DMS153 (cell line): ENCODE measurements around the gene SYNJ1.
A peak's percentile ranks its signal among the peaks of the same experiment; 100 is the strongest.
"Not testable (repeated sequence)": the region's sequence is repeated elsewhere in the genome, so short reads cannot be mapped to it uniquely, and the experiment has no call there.

Experiments
- DNase-seq: peaks from one replicate; lab custom pipeline; 2025; lab: John Stamatoyannopoulos, UW

Gene SYNJ1

DNA sequence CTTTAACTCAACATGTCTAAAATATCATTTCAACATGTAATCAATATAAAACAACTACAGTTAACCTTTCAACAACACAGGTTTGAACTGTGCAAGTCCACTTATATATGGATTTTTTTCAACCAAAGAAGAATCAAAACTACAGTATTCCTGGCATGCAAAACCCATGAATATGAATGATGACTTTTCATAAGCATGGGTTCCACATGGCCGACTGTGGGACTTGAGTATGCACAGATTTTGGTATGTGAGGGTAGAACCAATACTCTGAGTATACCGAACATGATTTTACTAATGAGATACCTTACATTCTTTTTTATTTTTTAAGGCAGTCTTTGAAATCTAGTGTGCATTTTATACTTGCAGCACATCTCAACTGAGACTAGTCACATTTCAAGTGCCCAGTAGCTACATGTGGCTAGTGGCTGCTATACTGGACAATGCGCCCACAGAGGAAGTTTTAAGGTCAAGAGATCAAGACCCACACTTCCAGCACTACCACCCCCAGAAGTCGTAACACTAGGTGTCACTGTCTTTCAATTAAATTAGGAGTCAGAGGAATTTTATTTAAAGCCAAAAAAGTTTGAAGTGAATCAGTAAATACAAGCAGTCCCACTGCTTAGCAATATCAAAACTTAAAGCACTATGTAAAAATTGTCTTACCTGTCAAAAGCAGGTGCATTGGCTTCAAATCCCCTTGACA is 40.0 kb downstream of the SYNJ1 start:
- no peak for DNase-seq

DNA sequence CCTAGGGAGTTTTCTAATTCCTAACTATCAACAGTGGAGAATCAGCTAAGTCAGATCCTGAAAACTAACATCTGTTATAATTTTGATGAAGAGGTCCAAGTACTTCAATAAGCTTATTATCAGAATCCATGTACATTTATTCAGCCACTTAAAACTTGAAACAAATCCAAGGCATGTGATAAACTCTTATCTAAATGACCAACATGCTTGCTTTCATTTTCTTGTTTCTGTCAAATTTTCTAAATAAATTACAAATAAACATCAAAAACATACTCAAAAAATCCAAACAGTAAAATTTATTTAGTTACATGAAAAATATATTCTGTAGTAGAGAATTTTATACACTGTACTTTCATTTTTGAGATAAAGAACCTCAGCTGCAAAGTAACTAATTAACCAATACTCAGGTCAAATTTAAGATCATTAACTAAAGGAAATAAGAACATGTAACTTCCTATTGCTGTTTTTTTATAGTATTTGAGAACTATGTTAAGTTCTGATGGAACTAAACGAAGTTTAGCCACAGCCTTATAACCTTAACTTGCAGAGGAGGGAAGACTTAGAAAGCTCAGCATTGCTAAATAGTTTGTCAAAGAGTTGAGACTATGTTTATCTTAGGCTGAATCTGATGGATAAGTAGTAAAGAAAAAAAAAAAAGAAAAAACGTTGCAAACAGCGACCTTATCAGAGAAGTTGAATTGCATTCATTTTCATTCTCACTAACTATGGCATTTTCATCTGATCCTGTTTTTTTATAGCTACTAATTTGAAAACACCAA is 44.9 kb downstream of the SYNJ1 start:
- DNase-seq: no peak

DNA sequence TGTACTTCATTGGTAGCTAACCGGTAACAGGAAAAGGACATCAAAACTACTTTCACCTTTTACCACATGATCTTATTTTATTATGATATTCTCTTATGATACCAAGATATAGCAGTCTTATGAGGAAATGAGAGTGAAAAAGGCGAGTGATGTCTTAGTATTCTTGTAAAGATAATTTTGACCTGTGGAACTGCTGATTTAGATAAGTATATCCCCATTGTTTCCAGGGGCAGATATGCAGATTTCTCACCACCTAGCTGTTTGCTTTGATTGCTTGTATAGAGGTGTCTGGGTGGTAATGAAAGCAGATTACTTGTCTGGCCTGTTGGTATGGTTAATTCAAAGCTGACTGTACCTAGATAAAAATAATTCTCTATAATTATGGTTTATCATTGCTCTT is 53.1 kb downstream of the SYNJ1 start:
- DNase-seq: no peak

DNA sequence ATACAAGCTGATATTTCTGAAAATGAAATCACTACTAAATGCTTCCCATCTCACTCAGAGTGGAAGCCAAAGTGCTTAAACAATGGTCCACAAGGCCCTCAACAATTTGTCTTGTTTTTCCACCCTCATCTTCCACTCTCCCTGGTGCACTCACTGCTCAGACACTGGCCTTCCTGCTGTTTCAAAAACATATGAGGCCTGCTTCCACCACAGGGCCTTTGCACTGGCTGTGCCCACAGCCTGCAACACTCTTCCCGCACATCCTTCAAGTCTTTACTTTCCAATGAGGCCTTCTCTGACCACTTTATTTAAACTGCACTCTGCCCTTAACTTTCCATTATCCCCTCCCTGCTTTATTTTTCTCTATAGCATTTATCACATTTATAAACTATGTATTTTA is 53.8 kb downstream of the SYNJ1 start:
- no peak for DNase-seq

DNA sequence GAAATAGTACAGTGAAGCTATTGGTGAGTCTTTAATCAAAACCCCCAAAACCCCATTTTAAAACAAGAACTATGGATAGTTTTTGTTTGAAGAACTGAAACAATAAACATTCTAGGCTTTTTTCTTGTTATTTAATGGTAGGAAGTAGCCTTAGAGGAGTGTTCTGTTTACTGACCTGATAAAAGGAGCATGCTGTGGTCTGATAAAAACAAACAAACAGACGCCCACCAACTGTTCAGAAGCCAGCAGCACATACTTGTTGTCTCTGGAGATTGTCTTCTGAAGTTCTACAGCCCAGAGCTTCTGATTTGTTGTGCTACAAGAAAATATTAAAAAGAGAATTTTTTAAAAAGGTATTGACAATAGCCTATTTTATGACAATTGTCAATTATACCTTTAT is 61.6 kb downstream of the SYNJ1 start:
- DNase-seq: no peak

DNA sequence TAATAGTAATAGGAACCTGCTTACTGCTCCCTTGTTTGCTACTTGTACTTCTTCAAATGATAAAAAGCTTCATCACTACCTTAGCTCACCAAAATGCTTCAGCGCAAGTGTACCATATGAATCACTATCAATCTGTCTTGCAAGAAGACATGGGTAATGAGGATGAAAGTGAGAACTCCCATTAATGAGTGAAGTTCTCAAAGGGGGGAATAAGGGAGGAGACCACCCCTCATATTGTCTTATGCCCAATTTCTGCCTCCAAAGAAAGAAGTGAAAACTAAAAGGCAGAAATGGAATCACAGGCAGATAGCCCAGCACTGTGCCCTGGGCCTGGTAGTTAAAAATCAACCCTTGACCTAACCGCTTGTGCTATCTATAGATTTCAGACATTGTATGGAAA is 63.7 kb downstream of the SYNJ1 start:
- not testable (repeated sequence) for DNase-seq

DNA sequence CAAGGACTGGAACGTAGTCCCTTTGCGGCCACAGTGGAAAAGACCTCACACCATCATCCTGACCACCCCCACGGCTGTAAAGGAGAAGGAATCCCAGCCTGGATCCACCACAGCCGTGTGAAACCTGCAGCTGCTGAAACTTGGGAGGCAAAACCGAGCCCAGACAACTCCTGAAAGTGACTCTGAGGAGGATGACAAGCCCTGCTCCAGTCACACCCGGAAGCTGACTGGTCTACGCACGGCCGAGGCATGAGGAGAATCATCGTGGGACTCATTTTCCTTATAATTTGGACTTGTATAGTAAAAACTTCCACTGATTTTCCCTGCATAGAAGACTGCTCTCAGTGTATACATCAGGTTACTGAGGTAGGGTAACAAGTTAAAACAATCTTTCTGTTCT is 65.8 kb downstream of the SYNJ1 start:
- not testable (repeated sequence) for DNase-seq

DNA sequence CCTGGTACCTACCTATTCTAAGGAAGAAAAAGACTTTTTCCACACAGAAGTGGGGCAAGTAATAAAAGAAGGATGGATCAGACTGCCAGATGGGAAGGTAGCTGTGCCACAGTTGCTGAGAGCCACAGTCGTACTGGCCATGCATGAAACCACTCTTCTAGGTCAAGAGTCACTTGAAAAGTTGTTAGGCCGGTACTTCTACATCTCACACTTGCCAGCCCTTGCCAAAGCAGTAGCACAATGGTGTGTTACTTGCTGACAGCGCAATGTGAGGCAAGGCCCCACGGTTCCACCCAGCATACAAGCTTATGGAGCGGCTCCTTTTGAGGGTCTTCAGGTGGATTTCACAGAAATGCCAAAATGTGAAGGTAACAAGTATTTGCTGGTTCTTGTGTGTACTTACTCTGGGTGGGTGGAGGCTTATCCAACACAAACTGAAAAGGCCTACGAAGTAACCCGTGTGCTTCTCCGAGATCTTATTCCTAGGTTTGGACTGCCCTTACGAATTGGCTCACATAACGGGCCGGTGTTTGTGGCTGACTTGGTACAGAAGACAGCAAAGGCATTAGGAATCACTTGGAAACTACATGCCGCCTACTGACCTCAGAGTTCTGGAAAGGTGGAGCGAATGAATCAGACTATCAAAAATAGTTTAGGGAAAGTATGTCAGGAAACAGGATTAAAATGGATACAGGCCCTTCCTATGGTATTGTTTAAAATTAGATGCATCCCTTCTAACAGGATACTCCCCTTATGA is 66.6 kb downstream of the SYNJ1 start:
- DNase-seq: not testable (repeated sequence)

DNA sequence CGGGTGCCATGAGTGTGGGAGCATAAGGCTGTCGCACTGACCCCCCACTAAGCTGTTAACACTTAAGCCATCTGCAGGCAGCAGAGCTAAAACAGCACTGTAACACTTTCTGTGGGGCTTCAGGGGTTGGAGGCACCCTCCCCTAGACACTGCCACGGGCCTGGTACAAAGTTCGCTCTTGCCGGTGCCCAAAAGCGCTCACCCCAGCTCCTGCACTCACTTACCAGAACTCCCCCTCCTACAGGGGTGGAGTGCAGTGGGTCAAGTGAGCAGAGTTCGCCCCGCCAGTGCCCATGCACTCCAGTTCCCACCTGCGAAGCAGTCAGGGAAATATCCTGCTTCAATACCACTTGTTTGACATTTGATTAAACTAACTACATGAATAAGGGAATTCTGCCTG is 69.3 kb downstream of the SYNJ1 start:
- no peak for DNase-seq

DNA sequence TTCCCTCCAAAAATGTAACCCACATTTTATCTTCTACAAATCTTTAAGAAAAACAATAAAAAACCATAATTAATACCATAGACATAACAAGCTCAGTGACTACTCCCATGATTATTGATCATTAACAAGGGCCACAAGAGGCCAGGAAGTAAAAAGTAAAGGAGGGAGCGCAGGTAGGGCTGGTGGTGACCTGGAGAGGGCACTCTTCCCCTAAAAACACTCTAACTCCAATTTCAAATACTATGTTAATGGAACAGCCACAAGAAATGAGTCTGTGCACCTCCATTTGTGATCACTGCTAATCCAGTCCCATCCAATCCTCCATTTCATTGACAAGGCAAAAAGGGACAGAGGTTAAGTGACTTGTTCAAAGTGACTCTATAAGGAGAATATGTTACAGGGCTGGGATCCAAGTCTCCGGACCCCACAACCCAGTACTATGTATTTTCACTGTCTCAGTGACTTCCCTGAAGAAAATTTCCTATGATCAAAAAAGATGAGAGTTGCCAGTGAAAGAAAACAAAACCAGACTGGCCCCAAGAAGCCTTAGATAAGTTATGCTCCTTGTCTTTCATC is 74.4 kb downstream of the SYNJ1 start:
- DNase-seq: no peak

DNA sequence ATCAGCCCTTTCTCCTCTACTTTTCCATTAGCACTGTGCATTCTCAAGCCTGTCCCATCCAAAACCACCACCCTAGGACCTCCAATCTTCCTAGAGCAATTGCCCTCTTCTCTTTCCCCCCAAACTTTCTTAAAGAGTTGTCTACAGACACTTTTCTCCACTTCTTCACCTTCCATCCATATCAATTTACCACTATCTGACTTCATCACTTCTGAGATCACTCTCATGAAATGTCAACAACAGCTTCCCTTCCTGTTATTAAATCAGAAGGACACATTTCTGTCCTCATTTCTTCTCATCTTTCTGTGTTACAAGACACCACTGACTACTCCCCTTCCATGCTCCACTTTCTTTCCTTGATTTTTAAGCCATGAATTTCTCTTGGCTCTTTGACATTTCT is 79.6 kb downstream of the SYNJ1 start:
- no peak for DNase-seq

DNA sequence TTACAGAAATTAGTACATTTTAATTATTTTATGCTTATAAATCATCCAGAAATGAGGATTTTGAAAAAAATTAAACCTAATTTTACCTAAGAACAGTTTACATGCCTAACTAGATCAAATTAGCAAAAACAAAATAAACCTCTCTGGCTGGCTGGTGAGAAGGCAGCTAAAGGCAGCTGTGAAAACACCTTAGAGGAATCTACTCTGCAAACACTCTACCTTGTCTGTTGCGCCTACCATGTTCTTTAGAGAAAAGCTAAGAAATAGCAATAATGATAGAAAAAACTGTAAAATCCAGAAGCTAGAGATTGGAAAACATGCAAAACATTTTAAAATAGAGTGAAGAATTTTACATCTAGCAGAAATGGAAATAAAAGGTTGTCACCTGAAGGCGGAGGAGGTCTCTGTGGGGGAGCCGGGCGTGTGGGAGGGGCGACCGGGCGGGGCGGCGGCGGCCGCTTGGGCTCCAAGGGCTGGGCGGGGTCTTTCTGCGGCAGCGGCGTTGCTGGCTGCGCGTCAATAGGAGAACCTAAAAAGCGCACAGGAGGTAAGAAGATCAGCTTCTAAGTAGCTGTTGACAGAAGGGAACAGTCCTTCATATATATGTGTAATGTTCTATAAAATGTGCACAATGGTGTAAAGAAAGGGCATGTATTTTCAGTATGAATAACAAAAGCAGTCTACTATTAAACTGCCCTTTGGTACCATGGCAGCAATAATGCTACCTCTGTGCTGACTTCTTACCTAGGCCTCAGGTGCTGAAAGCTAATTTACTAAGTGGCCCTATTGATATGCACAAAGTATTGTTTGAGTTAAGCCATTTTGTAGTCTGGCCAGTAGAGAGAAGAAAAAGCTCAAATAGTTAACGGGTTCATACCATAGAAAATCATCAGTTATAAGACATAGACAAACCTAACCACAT is 82.3 kb downstream of the SYNJ1 start:
- no peak for DNase-seq

DNA sequence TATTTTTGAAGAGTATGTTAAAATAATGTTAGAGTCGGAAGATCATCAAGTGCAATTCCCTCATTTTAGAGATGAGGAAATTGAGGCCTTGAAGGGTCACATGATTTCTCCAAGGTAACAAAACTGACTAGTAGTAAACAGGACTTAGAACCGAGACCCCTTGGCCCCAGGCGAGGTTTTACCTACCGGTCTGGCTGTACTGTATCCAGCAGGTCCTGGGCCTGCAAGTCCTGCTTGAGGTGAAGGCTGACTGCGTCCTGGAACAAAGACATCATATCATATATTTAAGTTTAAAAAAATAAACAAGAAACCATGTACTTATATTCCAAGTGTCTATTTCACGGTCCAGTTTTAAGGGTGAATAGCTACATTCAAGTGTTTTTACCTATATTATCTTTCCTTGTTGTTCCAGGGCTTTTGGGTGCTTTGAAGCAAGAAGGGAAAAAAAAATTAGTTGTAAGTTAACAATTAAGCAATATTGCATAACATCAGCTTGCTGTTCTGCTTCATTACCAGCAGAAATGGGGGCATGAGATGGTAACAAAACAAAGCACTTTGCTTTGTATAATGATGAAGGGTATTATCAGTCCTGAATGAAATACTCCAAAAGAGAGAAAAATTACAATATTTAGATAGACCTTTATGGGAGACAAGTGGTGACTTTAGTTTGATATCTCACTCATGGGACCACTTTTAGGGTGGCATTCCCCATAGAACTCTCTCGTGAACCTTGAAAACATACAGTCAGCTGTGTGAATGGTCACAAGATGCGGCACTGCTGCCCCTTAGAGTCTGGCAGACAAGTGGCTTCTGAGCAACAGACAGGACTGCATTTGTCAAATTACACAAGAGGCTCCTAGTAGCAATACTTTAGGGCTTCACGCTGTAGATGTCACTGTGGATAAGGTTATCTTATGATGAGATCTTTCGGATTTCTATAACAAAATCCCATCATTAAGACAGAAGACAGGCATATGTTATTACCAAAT is 85.8 kb downstream of the SYNJ1 start:
- no peak for DNase-seq

DNA sequence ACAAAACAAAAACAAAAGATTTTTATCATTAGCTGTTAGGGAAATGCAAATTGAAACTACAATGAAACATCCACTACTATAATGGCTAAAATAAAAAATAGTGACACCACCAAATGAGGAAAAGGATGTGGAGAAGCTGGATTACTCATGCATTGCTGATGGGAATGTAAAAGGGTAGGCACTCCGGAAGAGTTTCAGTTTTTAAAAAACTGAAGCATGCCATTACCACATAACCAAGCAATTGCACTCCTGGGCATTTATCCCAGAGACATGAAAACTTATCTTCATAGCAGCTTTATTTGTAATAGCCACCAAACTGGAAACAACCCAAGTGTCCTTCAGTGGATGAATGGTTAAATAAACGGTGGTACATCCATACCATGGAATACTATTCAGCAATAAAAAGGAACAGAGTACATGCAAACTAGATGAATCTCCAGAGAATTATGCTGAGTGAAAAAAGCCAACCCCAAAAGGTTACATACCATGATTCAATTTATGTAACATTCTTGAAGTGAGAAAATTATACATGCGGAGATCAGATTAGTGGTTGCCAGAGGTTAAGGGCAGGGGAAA is 101.1 kb downstream of the SYNJ1 start:
- DNase-seq: no peak

DNA sequence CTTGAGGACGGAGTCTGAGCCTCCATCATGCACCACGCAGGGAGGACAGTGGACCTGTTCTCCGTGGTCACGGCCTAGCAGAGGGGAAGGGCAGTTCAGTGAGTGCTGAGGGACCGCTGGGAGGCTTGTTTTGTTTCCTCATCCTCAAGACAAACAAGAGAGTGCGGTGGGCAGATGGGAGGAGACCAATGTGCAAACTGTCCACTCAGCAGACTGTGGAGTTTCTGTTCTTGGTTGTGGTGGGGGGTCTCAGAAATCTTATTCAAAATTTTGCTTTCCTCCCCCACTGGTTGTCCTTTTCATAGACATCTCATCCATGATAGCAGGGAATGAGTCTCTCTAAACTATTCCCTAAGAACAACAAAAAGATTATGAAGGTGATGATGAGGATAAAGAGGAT is 109.6 kb downstream of the SYNJ1 start:
- not testable (repeated sequence) for DNase-seq

DNA sequence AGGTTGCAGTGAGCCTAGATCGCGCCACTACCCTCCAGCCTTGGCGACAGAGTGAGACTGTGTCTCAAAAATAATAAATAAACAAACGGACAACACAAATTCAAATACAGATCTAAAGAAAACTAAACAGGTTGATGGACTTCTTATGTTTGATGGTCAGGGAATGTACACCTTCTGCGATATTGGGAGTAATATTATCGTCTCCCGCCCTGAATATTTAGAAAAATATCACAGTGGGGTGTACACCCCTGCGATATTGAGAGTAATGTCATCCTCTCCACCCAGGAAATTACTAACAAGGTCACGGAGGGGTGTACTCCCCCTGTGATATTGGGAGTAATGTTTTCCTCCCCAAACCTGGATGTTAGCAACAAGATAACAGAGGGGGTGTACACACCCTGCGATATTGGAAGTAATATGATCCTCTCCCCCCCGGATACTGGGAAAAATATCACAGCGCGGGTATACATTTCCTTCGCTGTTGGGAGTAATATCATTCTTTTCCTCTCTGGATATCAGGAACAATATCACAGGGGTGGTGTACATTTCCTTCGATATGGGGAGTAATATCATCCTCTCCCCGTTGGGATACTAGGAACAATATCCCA is 114.3 kb downstream of the SYNJ1 start:
- DNase-seq: no peak

DNA sequence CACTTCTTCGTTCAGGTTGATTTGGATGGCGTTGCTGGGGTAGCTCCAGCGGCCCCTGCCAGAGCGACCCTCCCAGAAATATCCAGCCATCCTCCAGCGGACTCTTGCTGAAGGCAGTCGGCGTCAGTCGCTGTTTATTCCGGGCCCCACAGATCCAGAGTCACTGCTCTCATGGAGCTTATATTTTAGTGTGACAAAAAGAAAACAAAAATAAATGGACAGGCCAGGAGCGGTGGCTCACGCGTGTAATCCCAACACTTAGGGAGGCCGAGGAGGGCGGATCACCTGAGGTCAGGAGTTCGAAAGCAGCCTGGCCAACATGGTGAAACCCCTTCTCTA is 114.8 kb downstream of the SYNJ1 start:
- DNase-seq: no peak

DNA sequence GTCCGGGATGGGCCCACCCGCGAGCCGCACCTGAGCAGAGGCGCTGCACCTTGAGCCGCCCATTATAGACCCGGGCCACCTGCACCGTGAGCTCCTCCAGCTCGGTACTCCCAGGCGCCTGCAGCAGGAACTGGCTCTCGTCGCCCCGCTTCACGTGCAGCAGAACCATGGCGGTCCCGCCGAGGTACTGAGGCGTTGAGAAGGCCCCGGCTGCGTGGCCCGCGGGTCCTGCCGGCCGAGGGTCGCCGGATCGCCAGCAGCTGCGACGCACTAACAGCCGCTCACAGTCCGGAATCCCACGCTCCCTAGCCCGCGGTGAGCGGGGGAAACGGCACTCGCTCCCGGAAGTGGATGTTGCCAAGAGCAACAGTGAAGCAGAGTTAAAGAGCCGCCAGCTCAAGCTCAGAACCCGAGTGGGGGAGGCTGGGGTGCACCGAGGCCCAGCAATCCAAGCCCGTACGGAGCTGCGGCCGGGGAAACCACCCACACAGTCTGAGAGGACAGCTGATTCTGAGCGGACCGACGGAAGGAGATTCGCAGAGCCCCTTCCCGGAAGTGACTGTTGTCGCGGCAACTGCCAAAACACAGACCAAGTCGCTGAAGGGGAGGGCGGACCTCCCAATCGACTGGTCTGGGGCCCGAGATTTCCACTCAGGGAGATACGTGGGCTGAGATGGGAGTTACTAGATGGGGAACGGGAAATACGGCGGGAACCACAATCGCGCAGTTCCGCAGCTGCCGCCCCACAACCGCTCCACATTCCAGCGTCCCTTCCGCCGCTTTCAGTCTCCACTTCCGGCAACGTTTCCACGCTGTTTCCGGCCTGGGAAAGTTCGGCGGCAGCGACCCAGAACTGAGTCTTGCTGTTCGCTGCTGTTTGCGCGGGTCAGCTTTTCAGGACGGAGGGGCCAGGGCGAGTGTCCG is 115.5 kb downstream of the SYNJ1 start, which contains the start of gene CFAP298:
Gene CFAP298 (minus strand): TSS at position 303 of the 924 bp plus-strand sequence. CDS start 134 bp downstream, at position 169.
- peak; percentile 69 for DNase-seq
